ENCODE measurements around the gene POU2F2. TPM values are rescaled to one million over a fixed set of nuclear protein-coding genes. Genes with fewer than 3 reads are reported as not detected.

Gene POU2F2
- total RNA-seq, 1 experiment from 2014 or later: 6.0 TPM

DNA sequence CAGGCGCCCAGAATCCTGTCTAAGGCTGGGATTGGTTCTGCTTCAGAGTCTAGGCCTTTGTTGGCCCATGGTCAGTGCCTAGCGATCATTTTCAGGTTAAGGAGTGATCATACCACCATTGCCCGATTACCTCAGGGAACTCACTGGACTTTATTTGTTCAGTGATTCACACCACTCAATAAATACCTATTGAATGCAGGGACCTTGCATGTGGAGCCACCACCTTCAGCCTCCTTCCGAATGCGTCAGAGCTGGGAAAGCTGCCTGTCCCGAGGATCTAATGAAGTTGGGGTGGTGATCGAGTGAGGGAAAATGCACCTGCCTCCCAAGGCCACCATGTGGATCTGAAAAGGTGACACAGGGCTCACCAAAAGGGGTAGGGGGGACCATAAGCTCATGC is 40.0 kb upstream of the POU2F2 start (continued):
- TF ChIP-seq, protein P1, sequence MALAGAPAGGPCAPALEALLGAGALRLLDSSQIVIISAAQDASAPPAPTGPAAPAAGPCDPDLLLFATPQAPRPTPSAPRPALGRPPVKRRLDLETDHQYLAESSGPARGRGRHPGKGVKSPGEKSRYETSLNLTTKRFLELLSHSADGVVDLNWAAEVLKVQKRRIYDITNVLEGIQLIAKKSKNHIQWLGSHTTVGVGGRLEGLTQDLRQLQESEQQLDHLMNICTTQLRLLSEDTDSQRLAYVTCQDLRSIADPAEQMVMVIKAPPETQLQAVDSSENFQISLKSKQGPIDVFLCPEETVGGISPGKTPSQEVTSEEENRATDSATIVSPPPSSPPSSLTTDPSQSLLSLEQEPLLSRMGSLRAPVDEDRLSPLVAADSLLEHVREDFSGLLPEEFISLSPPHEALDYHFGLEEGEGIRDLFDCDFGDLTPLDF (CRISPR knock-in tag; IDR thresholded peaks at IDR 0.05): no peak
- TF ChIP-seq, protein P2, sequence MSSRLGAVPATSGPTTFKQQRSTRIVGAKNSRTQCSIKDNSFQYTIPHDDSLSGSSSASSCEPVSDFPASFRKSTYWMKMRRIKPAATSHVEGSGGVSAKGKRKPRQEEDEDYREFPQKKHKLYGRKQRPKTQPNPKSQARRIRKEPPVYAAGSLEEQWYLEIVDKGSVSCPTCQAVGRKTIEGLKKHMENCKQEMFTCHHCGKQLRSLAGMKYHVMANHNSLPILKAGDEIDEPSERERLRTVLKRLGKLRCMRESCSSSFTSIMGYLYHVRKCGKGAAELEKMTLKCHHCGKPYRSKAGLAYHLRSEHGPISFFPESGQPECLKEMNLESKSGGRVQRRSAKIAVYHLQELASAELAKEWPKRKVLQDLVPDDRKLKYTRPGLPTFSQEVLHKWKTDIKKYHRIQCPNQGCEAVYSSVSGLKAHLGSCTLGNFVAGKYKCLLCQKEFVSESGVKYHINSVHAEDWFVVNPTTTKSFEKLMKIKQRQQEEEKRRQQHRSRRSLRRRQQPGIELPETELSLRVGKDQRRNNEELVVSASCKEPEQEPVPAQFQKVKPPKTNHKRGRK (CRISPR knock-in tag; IDR thresholded peaks at IDR 0.05; ENCODE audit: borderline replicate concordance): no peak
- TF ChIP-seq FOXK1 (CRISPR knock-in tag; IDR thresholded peaks at IDR 0.05) (no peak), ZBTB21 (CRISPR knock-in tag; IDR thresholded peaks at IDR 0.05; ENCODE audit: borderline replicate concordance) (no peak), GRHL2 (CRISPR knock-in tag; IDR thresholded peaks at IDR 0.05; ENCODE audit: insufficient replicate concordance, severe bottlenecking) (no peak), RELA (CRISPR knock-in tag; IDR thresholded peaks at IDR 0.05; ENCODE audit: borderline replicate concordance) (no peak)
- TF ChIP-seq, protein P3, sequence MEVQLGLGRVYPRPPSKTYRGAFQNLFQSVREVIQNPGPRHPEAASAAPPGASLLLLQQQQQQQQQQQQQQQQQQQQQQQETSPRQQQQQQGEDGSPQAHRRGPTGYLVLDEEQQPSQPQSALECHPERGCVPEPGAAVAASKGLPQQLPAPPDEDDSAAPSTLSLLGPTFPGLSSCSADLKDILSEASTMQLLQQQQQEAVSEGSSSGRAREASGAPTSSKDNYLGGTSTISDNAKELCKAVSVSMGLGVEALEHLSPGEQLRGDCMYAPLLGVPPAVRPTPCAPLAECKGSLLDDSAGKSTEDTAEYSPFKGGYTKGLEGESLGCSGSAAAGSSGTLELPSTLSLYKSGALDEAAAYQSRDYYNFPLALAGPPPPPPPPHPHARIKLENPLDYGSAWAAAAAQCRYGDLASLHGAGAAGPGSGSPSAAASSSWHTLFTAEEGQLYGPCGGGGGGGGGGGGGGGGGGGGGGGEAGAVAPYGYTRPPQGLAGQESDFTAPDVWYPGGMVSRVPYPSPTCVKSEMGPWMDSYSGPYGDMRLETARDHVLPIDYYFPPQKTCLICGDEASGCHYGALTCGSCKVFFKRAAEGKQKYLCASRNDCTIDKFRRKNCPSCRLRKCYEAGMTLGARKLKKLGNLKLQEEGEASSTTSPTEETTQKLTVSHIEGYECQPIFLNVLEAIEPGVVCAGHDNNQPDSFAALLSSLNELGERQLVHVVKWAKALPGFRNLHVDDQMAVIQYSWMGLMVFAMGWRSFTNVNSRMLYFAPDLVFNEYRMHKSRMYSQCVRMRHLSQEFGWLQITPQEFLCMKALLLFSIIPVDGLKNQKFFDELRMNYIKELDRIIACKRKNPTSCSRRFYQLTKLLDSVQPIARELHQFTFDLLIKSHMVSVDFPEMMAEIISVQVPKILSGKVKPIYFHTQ (CRISPR knock-in tag; IDR thresholded peaks at IDR 0.05): no peak
- TF ChIP-seq, protein P4, sequence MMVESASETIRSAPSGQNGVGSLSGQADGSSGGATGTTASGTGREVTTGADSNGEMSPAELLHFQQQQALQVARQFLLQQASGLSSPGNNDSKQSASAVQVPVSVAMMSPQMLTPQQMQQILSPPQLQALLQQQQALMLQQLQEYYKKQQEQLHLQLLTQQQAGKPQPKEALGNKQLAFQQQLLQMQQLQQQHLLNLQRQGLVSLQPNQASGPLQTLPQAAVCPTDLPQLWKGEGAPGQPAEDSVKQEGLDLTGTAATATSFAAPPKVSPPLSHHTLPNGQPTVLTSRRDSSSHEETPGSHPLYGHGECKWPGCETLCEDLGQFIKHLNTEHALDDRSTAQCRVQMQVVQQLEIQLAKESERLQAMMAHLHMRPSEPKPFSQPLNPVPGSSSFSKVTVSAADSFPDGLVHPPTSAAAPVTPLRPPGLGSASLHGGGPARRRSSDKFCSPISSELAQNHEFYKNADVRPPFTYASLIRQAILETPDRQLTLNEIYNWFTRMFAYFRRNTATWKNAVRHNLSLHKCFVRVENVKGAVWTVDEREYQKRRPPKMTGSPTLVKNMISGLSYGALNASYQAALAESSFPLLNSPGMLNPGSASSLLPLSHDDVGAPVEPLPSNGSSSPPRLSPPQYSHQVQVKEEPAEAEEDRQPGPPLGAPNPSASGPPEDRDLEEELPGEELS (CRISPR knock-in tag; IDR thresholded peaks at IDR 0.05): no peak

DNA sequence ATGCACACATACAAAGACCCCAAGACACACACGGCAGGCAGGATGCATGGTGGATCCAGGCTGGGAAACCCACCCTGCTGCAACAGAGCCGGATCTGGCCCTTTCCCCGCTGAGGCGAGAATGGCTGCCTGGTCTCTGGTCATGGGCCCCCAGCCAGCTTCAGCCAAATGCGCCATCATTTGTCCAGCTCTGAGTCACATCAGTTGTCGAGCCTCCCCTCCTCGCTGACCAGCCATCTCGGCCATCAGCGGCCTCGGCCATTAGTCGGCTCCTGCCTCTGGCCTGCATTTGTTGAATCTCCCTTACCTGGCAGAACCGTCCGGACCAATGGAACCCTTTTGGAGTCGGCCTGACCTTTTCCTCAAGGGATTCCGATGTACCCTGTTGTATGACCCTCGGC is 38.5 kb upstream of the POU2F2 start:
- POLR2A ChIA-PET: no interaction called here
- no peak overlapping the region for H3K4me3 Mint-ChIP-seq
- CTCF ChIA-PET: no interaction called here
- no peak for TF ChIP-seq ZNF317 (CRISPR knock-in tag; IDR thresholded peaks at IDR 0.05; ENCODE audit: borderline replicate concordance, low read depth)
- TF ChIP-seq, protein P5, sequence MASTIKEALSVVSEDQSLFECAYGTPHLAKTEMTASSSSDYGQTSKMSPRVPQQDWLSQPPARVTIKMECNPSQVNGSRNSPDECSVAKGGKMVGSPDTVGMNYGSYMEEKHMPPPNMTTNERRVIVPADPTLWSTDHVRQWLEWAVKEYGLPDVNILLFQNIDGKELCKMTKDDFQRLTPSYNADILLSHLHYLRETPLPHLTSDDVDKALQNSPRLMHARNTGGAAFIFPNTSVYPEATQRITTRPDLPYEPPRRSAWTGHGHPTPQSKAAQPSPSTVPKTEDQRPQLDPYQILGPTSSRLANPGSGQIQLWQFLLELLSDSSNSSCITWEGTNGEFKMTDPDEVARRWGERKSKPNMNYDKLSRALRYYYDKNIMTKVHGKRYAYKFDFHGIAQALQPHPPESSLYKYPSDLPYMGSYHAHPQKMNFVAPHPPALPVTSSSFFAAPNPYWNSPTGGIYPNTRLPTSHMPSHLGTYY (CRISPR knock-in tag; IDR thresholded peaks at IDR 0.05): no peak
- no peak for TF ChIP-seq ZNF671 (CRISPR knock-in tag; IDR thresholded peaks at IDR 0.05)
- TF ChIP-seq, protein P6, sequence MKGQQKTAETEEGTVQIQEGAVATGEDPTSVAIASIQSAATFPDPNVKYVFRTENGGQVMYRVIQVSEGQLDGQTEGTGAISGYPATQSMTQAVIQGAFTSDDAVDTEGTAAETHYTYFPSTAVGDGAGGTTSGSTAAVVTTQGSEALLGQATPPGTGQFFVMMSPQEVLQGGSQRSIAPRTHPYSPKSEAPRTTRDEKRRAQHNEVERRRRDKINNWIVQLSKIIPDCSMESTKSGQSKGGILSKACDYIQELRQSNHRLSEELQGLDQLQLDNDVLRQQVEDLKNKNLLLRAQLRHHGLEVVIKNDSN (CRISPR knock-in tag; IDR thresholded peaks at IDR 0.05): no peak
- TF ChIP-seq, protein P7, sequence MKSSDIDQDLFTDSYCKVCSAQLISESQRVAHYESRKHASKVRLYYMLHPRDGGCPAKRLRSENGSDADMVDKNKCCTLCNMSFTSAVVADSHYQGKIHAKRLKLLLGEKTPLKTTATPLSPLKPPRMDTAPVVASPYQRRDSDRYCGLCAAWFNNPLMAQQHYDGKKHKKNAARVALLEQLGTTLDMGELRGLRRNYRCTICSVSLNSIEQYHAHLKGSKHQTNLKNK (CRISPR knock-in tag; IDR thresholded peaks at IDR 0.05): no peak
- TF ChIP-seq, protein P8, sequence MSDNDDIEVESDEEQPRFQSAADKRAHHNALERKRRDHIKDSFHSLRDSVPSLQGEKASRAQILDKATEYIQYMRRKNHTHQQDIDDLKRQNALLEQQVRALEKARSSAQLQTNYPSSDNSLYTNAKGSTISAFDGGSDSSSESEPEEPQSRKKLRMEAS (CRISPR knock-in tag; IDR thresholded peaks at IDR 0.05): no peak
- no peak for TF ChIP-seq MYBL2 (CRISPR knock-in tag; IDR thresholded peaks at IDR 0.05)
- TF ChIP-seq GRHL2 (CRISPR knock-in tag; IDR thresholded peaks at IDR 0.05; ENCODE audit: insufficient replicate concordance, severe bottlenecking): no peak
- TF ChIP-seq, protein P9, sequence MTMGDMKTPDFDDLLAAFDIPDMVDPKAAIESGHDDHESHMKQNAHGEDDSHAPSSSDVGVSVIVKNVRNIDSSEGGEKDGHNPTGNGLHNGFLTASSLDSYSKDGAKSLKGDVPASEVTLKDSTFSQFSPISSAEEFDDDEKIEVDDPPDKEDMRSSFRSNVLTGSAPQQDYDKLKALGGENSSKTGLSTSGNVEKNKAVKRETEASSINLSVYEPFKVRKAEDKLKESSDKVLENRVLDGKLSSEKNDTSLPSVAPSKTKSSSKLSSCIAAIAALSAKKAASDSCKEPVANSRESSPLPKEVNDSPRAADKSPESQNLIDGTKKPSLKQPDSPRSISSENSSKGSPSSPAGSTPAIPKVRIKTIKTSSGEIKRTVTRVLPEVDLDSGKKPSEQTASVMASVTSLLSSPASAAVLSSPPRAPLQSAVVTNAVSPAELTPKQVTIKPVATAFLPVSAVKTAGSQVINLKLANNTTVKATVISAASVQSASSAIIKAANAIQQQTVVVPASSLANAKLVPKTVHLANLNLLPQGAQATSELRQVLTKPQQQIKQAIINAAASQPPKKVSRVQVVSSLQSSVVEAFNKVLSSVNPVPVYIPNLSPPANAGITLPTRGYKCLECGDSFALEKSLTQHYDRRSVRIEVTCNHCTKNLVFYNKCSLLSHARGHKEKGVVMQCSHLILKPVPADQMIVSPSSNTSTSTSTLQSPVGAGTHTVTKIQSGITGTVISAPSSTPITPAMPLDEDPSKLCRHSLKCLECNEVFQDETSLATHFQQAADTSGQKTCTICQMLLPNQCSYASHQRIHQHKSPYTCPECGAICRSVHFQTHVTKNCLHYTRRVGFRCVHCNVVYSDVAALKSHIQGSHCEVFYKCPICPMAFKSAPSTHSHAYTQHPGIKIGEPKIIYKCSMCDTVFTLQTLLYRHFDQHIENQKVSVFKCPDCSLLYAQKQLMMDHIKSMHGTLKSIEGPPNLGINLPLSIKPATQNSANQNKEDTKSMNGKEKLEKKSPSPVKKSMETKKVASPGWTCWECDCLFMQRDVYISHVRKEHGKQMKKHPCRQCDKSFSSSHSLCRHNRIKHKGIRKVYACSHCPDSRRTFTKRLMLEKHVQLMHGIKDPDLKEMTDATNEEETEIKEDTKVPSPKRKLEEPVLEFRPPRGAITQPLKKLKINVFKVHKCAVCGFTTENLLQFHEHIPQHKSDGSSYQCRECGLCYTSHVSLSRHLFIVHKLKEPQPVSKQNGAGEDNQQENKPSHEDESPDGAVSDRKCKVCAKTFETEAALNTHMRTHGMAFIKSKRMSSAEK (CRISPR knock-in tag; IDR thresholded peaks at IDR 0.05; ENCODE audit: borderline replicate concordance): no peak
- TF ChIP-seq, protein P10, sequence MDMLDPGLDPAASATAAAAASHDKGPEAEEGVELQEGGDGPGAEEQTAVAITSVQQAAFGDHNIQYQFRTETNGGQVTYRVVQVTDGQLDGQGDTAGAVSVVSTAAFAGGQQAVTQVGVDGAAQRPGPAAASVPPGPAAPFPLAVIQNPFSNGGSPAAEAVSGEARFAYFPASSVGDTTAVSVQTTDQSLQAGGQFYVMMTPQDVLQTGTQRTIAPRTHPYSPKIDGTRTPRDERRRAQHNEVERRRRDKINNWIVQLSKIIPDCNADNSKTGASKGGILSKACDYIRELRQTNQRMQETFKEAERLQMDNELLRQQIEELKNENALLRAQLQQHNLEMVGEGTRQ (CRISPR knock-in tag; IDR thresholded peaks at IDR 0.05): no peak
- TF ChIP-seq NFATC4 (CRISPR knock-in tag; IDR thresholded peaks at IDR 0.05): no peak
- TF ChIP-seq, protein P11, sequence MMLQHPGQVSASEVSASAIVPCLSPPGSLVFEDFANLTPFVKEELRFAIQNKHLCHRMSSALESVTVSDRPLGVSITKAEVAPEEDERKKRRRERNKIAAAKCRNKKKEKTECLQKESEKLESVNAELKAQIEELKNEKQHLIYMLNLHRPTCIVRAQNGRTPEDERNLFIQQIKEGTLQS (CRISPR knock-in tag; conservative IDR thresholded peaks at IDR 0.05): no peak

More for the DNA sequence above, 38.5 kb upstream of the POU2F2 start:
- Mint-ChIP-seq H3K27ac (no peak overlapping the region), H3K36me3 (no peaks in the 10 kb centered on the region), H3K27me3 (ENCODE audit: low read depth) (peaks cover 38% of the 10 kb centered on the region), H3K4me1 (peaks cover 10% of the 10 kb centered on the region), H3K9me3 (no peaks in the 10 kb centered on the region)
- ATAC-seq (no peak), DNase-seq (ENCODE audit: low spot score) (no peak)

Data from WTC11 (cell line).